HG03159 (cell line): ENCODE measurements around the gene KIAA0040.
A peak's percentile ranks its signal among the peaks of the same experiment; 100 is the strongest.

Source experiments
- ATAC-seq: cut with Tn5 transposase; IDR thresholded peaks from one replicate; pipeline ENCODE4 v1.9.1; 2021; ENCODE audit warnings: mild to moderate bottlenecking, moderate library complexity; ENCODE audit not compliant: unreplicated experiment

The KIAA0040 gene

GRCh38 chr1:175192630-175193526, at the start of gene KIAA0040:
Gene KIAA0040, minus strand, starts transcription at chr1:175192776. Its CDS starts 31,763 bp downstream, at chr1:175161013.
- ATAC-seq, result peak; percentile 46

- peak; percentile 88 for ATAC-seq
Observed at GRCh38 chr1:175237389-175237788, 44.8 kb upstream of the KIAA0040 start.

- ATAC-seq, result no peak
Observed at GRCh38 chr1:175234639-175235038, 42.1 kb upstream of the KIAA0040 start.

- ATAC-seq, result no peak
Observed at GRCh38 chr1:175232335-175232734, 39.8 kb upstream of the KIAA0040 start.

- ATAC-seq, result peak; percentile 29
Observed at GRCh38 chr1:175225805-175226129, 33.2 kb upstream of the KIAA0040 start.

- no peak for ATAC-seq
Observed at GRCh38 chr1:175222296-175222938, 29.8 kb upstream of the KIAA0040 start.

GRCh38 chr1:175221557-175222175, 29.1 kb upstream of the KIAA0040 start:
- ATAC-seq, result no peak

GRCh38 chr1:175220853-175221556, 28.4 kb upstream of the KIAA0040 start:
- no peak for ATAC-seq

- no peak for ATAC-seq
Observed at GRCh38 chr1:175219774-175220173, 27.2 kb upstream of the KIAA0040 start.

GRCh38 chr1:175218786-175219434, 26.3 kb upstream of the KIAA0040 start:
- ATAC-seq, result no peak

- no peak for ATAC-seq
Observed at GRCh38 chr1:175217721-175218531, 25.4 kb upstream of the KIAA0040 start.

- no peak for ATAC-seq
Observed at GRCh38 chr1:175216444-175216843, 23.9 kb upstream of the KIAA0040 start.

GRCh38 chr1:175211656-175212055, 19.1 kb upstream of the KIAA0040 start:
- no peak for ATAC-seq

- ATAC-seq, result no peak
Observed at GRCh38 chr1:175210744-175211143, 18.2 kb upstream of the KIAA0040 start.

- ATAC-seq, result no peak
Observed at GRCh38 chr1:175209493-175209921, 16.9 kb upstream of the KIAA0040 start.

GRCh38 chr1:175208773-175209492, 16.4 kb upstream of the KIAA0040 start:
- ATAC-seq, result peak; percentile 85

- no peak for ATAC-seq
Observed at GRCh38 chr1:175207971-175208370, 15.4 kb upstream of the KIAA0040 start.

GRCh38 chr1:175206687-175207086, 14.1 kb upstream of the KIAA0040 start:
- ATAC-seq, result no peak

GRCh38 chr1:175204330-175204729, 11.8 kb upstream of the KIAA0040 start:
- ATAC-seq, result peak; percentile 62
